ENCODE results near the gene MEFV. TPM values are rescaled to one million over a fixed set of nuclear protein-coding genes. Genes with fewer than 3 reads are reported as not detected.

Gene MEFV
- total and polyA plus RNA-seq, 2 of the 4 experiments (the other 2 are of a cell fraction): not detected

DNA sequence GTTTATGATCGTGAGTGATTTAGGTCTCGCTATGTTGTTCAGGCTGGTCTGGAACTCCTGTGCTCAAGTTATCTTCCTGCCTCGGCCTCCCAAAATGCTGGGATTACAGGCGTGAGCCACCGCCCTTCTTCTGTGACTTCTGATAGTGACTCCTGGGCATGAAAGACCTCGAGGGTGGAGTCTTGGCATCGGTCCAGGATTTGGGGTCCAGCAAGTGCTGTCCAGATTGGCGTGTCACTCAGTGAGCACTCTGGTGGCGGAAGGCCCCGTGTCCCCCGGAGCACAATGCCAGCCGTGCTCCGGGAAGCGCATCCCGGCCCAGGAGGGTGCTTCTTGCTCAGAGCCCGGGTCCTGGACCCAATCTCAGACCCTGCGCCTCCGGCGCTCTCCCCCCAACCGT is 61.6 kb downstream of the MEFV start:
- no peak overlapping the region for H4K8ac ChIP-seq (ENCODE audit: low read depth in 2 of 2, low read length in 2 of 2)
- H2BK5ac ChIP-seq (ENCODE audit: low read depth, low read length, poor library complexity, severe bottlenecking): no peak overlapping the region
- no peak overlapping the region for H3K9ac ChIP-seq (ENCODE audit: low read depth, low read length)
- intact Hi-C loops (cut with micrococcal nuclease): no loop called here
- no peak for ATAC-seq (ENCODE audit: low read depth)
- no peaks in the 10 kb centered on the region for H3K79me1 ChIP-seq (ENCODE audit: low read depth in 1 of 2, low read length in 2 of 2)
- WGBS, 2 experiments (ENCODE audit: extremely low coverage in 2 of 2, insufficient read length in 1 of 2): 41% methylated on average over 6 of the region's 20 CpGs; no CpG with 5 or more reads in 1 of the 2 experiments
- no peak overlapping the region for H3K4ac ChIP-seq (ENCODE audit: low read depth, low read length)
- no peak overlapping the region for H2BK20ac ChIP-seq (ENCODE audit: low read depth, low read length)
- TF ChIP-seq MAZ (IDR thresholded peaks at IDR 0.05; ENCODE audit: borderline replicate concordance, low read depth, low read length) (no peak), CHD1 (IDR thresholded peaks at IDR 0.05; ENCODE audit: low read depth, low read length) (no peak), CEBPB (IDR thresholded peaks at IDR 0.05; ENCODE audit: low read depth, low read length) (no peak), RAD21 (IDR thresholded peaks at IDR 0.05; ENCODE audit: low read length) (no peak), MAFK (IDR thresholded peaks at IDR 0.05; ENCODE audit: low read depth, low read length) (no peak)
- TF ChIP-seq, protein P1, sequence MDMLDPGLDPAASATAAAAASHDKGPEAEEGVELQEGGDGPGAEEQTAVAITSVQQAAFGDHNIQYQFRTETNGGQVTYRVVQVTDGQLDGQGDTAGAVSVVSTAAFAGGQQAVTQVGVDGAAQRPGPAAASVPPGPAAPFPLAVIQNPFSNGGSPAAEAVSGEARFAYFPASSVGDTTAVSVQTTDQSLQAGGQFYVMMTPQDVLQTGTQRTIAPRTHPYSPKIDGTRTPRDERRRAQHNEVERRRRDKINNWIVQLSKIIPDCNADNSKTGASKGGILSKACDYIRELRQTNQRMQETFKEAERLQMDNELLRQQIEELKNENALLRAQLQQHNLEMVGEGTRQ (IDR thresholded peaks at IDR 0.05; ENCODE audit: low read depth, low read length): no peak
- no peaks in the 10 kb centered on the region for H4K20me1 ChIP-seq (ENCODE audit: insufficient read depth, low read length)
- H3K18ac ChIP-seq (ENCODE audit: low read depth, low read length): no peak overlapping the region
- H2AK9ac ChIP-seq (replicated peaks; ENCODE audit: low read depth, low read length, poor library complexity): no peak overlapping the region
- H4K5ac ChIP-seq (ENCODE audit: low read depth, low read length): no peak overlapping the region
- H3K4me1 ChIP-seq (ENCODE audit: control insufficient read depth, insufficient read depth, low read length): peaks cover 2% of the 10 kb centered on the region; the same call in 1 of the 2 replicates
- H3K4me2 ChIP-seq (ENCODE audit: low read depth, low read length): no peak overlapping the region
- no peaks in the 10 kb centered on the region for H3K9me3 ChIP-seq (ENCODE audit: control insufficient read depth, insufficient read depth, low read length)
- no peak overlapping the region for H2BK120ac ChIP-seq (ENCODE audit: low read depth, low read length)
- H3K36me3 ChIP-seq (ENCODE audit: control insufficient read depth, insufficient read depth, low read length): no peaks in the 10 kb centered on the region
- H2BK15ac ChIP-seq (ENCODE audit: low read depth, low read length): no peak overlapping the region
- H2AFZ ChIP-seq (replicated peaks; ENCODE audit: low read length, poor library complexity): no peak overlapping the region
- POLR2A ChIA-PET (ENCODE audit: unreplicated experiment): no interaction called here
- dilution Hi-C loops (cut with HindIII; ENCODE audit: low sequenced_read_pairs, unreplicated experiment): no loop called here
- peaks cover 11% of the 10 kb centered on the region; the same call in 1 of the 2 replicates for H3K27me3 ChIP-seq (ENCODE audit: control insufficient read depth, insufficient read depth, low read length)
- H2AK5ac ChIP-seq (ENCODE audit: low read depth, low read length): no peak overlapping the region
- H4K91ac ChIP-seq (ENCODE audit: insufficient read depth, low read depth, low read length): no peak overlapping the region
- H3K14ac ChIP-seq (replicated peaks; ENCODE audit: low read depth, low read length): no peak overlapping the region
- DNase-seq: no peak
- CTCF ChIA-PET: no interaction called here
- no peak overlapping the region for H3K4me3 ChIP-seq (ENCODE audit: insufficient read depth, low read depth, low read length)
- no peak overlapping the region for H3K27ac ChIP-seq (ENCODE audit: insufficient read depth, low read length)
- no peak overlapping the region for H3K23ac ChIP-seq (ENCODE audit: low read depth, low read length)
- in situ Hi-C loops (cut with MboI; ENCODE audit: low sequenced_read_pairs): no loop called here
- no peaks in the 10 kb centered on the region for H3K9me1 ChIP-seq (ENCODE audit: insufficient read depth, low read length)
- no TSS peak for BruUV-seq (replicated peaks)
- H3K56ac ChIP-seq (ENCODE audit: extremely low read depth, insufficient read depth, low read length): no peak overlapping the region

Measured in IMR-90 (cell line).